SHP77 treated with DMSO at 0.1 percent for 48 hours (cell line): ENCODE measurements around the gene CDHR1.

ENCODE experiments used
- DNase-seq: peaks from one replicate; lab custom pipeline; 2025; lab: John Stamatoyannopoulos, UW

Gene CDHR1

DNA sequence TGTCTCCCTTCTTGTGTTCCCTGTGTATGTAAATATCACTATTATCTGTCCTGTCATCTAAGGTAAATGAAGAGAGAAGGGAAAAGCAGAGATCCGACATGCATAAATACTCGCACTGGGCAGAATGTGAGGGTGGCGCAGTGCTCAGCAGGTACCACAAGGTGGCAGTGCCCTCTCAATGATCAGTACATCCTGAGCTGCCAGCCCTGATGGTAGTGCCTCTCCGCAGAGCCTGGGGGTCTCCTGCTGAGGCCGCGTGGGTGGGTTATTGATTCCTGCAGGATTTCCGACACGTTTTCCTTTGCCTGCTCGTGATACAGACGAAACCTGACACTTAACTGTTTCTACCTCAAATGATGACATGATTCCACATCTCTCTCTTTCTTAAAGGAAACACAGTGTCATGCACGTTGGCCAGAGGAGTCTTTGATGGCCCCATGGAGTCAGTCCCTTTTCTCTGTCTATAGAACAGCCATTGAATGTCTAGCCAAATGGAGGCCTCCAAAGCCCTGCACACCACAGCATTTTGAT, 70.3 kb downstream of the CDHR1 start:
- DNase-seq = peak; percentile 39

DNA sequence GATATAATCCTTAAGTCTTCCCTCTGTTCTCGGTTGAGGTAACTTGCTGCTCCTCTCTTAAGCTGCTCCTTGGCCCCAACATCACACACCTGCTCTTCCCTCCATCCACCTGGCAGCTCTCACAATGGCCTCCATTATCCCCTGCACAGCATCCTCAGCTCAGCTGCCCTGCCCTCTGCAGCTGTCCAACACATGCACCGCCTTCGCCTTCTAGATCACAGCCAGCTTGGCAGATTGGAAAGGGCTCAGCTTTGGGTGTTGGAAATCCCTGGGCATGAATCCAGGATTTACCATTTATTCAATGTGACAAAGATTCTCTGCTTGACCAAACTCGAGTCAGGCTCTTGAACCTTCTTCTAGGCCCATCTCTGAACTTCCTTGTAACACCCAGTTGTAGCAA, 71.1 kb downstream of the CDHR1 start:
- DNase-seq = peak; percentile 25

DNA sequence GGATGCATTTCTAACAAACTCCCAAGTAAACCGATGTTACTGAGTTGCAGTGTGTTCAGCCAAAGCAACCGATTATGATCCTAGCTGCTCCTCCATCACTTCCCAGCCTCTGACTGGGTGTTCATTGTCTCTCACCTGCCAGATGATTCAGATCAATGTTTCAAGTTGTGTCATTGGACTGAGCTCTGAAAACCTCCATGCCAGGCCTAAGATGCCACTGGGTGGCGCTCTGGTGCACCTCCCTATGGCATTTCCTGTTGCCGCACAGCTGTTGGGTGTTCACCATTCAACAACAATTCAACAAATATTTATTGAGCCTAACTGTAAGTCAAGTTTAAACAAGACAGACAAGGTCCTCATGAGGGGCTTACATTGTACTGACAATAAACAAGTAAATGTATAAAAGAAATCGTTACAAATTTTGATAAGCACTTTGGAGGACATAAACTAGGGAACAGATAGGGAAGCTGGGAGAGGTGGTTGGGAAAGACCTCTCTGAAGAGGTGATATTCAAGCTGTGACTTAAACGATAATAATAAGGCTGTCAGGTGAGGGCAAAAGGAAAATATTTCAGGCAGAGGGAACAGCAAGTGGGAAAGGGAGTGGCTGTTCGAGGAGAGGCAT, 73.3 kb downstream of the CDHR1 start:
- DNase-seq = no peak

DNA sequence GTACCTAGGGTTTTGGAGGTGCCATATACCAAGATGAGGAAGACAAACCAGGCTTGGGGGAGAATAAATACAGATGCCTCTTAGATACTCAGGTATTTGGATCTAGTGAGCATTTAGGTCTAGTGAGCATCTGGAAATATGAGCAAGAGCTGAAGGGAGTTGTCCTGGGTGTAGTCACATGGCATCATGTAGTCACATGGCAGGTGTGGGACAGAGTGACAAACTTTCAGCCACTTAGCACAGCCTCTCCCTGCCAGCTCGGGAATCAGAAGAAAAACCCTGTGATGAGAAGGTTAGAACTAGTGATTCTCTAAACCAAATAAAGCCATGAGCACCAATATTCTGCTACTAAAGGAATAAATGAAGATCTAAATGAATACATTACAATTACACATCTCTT, 74.8 kb downstream of the CDHR1 start:
- no peak for DNase-seq
